ENCODE data around the gene TTF2.

- TF ChIP-seq, protein P1, sequence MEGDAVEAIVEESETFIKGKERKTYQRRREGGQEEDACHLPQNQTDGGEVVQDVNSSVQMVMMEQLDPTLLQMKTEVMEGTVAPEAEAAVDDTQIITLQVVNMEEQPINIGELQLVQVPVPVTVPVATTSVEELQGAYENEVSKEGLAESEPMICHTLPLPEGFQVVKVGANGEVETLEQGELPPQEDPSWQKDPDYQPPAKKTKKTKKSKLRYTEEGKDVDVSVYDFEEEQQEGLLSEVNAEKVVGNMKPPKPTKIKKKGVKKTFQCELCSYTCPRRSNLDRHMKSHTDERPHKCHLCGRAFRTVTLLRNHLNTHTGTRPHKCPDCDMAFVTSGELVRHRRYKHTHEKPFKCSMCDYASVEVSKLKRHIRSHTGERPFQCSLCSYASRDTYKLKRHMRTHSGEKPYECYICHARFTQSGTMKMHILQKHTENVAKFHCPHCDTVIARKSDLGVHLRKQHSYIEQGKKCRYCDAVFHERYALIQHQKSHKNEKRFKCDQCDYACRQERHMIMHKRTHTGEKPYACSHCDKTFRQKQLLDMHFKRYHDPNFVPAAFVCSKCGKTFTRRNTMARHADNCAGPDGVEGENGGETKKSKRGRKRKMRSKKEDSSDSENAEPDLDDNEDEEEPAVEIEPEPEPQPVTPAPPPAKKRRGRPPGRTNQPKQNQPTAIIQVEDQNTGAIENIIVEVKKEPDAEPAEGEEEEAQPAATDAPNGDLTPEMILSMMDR (IDR thresholded peaks at IDR 0.05; ENCODE audit: borderline replicate concordance, extremely low read depth, low read length, poor library complexity, severe bottlenecking) = no peak
- no peak for TF ChIP-seq EZH2 (IDR thresholded peaks at IDR 0.05; ENCODE audit: borderline replicate concordance, low read depth, low read length, severe bottlenecking)
Observed at GRCh38 chr1:117026361-117026760, 33.8 kb upstream of the TTF2 start.

All from DND-41 (cell line).